Right lobe of liver (tissue), 4 donors: ENCODE data around the gene FAM20C.

Experiments used
- CTCF ChIP-seq, 4 donors: fragments of 200-600 bp in 3 of 4; fragments of 450-650 bp in 1 of 4; IDR thresholded peaks; one replicate each; pipeline versions ENCODE4 v1.5.1 to v1.8.0; 2016 to 2022; ENCODE audit warnings: antibody characterized with exemption in 4 of 4, mild to moderate bottlenecking in 2 of 4
- POLR2A ChIP-seq: fragments of 450-650 bp; IDR thresholded peaks from one replicate; pipeline ENCODE4 v1.6.1; 2017; ENCODE audit warnings: antibody characterized with exemption, mild to moderate bottlenecking
- donor health status: DM: no; HTN: no; CAD: no.
- donor health status: DM: no; HTN: no; CAD: no.
- donor health status: DM: no; HTN: yes; CAD: no.

GRCh38 chr7:271266-272107 is 79.1 kb downstream of the FAM20C start:
- TF ChIP-seq CTCF (IDR thresholded peaks at IDR 0.05) (no peak), POLR2A (no peak)
